Uterus (tissue), 2 donors: ENCODE measurements around the gene SATB2.

ENCODE experiments used
- POLR2A ChIP-seq, 2 donors: fragments of 450-650 bp; IDR thresholded peaks; one replicate each; pipeline ENCODE4 v1.6.1; 2016; ENCODE audit warnings: antibody characterized with exemption in 2 of 2, mild to moderate bottlenecking in 1 of 2, moderate library complexity in 1 of 2
- TF ChIP-seq, protein P1 (sequence below), 4 experiments: fragments of 200-600 bp in 2 of 4; fragments of 450-650 bp in 2 of 4; sonication (generic) in 2 of 4; IDR thresholded peaks; one replicate each; pipeline ENCODE4 v1.5.1; 2016 to 2019; ENCODE audit warnings: antibody characterized with exemption in 4 of 4, mild to moderate bottlenecking in 2 of 4, moderate library complexity in 1 of 4

- TF ChIP-seq, protein P1, sequence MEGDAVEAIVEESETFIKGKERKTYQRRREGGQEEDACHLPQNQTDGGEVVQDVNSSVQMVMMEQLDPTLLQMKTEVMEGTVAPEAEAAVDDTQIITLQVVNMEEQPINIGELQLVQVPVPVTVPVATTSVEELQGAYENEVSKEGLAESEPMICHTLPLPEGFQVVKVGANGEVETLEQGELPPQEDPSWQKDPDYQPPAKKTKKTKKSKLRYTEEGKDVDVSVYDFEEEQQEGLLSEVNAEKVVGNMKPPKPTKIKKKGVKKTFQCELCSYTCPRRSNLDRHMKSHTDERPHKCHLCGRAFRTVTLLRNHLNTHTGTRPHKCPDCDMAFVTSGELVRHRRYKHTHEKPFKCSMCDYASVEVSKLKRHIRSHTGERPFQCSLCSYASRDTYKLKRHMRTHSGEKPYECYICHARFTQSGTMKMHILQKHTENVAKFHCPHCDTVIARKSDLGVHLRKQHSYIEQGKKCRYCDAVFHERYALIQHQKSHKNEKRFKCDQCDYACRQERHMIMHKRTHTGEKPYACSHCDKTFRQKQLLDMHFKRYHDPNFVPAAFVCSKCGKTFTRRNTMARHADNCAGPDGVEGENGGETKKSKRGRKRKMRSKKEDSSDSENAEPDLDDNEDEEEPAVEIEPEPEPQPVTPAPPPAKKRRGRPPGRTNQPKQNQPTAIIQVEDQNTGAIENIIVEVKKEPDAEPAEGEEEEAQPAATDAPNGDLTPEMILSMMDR (IDR thresholded peaks at IDR 0.05), result no peak
- TF ChIP-seq POLR2A (IDR thresholded peaks at IDR 0.05), result no peak
Measured at GRCh38 chr2:199223791-199224190, 233.9 kb downstream of the SATB2 start.
